Erythroblast (primary cell): Measurements from ENCODE around the gene COL19A1.

Source experiments
- GATA1 ChIP-seq: IDR thresholded peaks from 2 replicates; pipeline ENCODE4 v1.6.1; 2011; ENCODE audit warnings: low read depth, mild to moderate bottlenecking, control low read depth, low read length, moderate library complexity
- POLR2A ChIP-seq: IDR thresholded peaks from 2 replicates; pipeline ENCODE4 v1.6.1; 2011; ENCODE audit warnings: mild to moderate bottlenecking, low read length

DNA sequence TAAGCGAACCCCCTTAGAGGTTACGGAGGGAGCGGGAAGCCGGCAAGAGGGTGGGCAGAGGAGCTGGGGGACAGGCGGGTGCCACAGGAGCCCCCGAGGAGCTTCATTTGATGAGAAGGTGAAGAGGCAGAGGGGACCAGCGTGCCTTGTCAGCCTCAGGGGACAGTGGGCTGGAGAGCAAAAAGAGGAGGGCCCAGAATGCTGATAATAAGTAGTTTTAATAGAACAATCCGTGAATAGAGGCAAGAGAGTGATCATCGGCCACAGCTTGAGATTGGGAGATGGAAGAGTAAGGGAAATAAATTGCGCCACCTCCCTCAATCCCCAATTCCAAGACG, 1.3 kb downstream of the COL19A1 start:
- TF ChIP-seq POLR2A = no peak
- TF ChIP-seq GATA1 = no peak
